GM19438 (cell line): ENCODE measurements around the gene FXR1.
"Not testable (repeated sequence)": the region's sequence is repeated elsewhere in the genome, so short reads cannot be mapped to it uniquely, and the experiment has no call there.

Experiments used
- ATAC-seq: cut with Tn5 transposase; IDR thresholded peaks from one replicate; pipeline ENCODE4 v1.9.1; 2021; ENCODE audit warnings: low read depth; ENCODE audit not compliant: unreplicated experiment

FXR1 gene

GRCh38 chr3:181003469-181003868, 91.0 kb downstream of the FXR1 start:
- ATAC-seq: not testable (repeated sequence)

- no peak for ATAC-seq
Observed at GRCh38 chr3:181006541-181006940, 94.1 kb downstream of the FXR1 start.

- no peak for ATAC-seq
Observed at GRCh38 chr3:181007262-181007661, 94.8 kb downstream of the FXR1 start.

- no peak for ATAC-seq
Observed at GRCh38 chr3:181008796-181009195, 96.3 kb downstream of the FXR1 start.

GRCh38 chr3:181009225-181009624, 96.8 kb downstream of the FXR1 start:
- ATAC-seq: no peak

- no peak for ATAC-seq
Observed at GRCh38 chr3:181017690-181018089, 105.2 kb downstream of the FXR1 start.

- no peak for ATAC-seq
Observed at GRCh38 chr3:181025204-181025603, 112.7 kb downstream of the FXR1 start.

- no peak for ATAC-seq
Observed at GRCh38 chr3:181030948-181031347, 118.5 kb downstream of the FXR1 start.
